HepG2 (cell line): ENCODE data around the gene AP1G1. TPM values are rescaled to one million over a fixed set of nuclear protein-coding genes. Genes with fewer than 3 reads are reported as not detected.
A peak's percentile ranks its signal among the peaks of the same experiment; 100 is the strongest.

Source experiments
- ARID2 ChIP-seq: sonication (generic); formaldehyde crosslinking; IDR thresholded peaks from 2 replicates; pipeline ENCODE4 v1.8.1; 2022; ENCODE audit warnings: mild to moderate bottlenecking, missing genetic modification reagents, borderline replicate concordance
- CCDC6 ChIP-seq: sonication (generic); formaldehyde crosslinking; IDR thresholded peaks from 2 replicates; pipeline ENCODE4 v1.8.1; 2022; ENCODE audit warnings: mild to moderate bottlenecking, missing genetic modification reagents, moderate library complexity
- CREBL2 ChIP-seq: sonication (generic); formaldehyde crosslinking; IDR thresholded peaks from 2 replicates; pipeline ENCODE4 v1.8.1; 2023; ENCODE audit warnings: missing genetic modification reagents, mild to moderate bottlenecking, borderline replicate concordance
- DZIP1 ChIP-seq: sonication (generic); formaldehyde crosslinking; IDR thresholded peaks from 2 replicates; pipeline ENCODE4 v1.5.0; 2020; ENCODE audit warnings: mild to moderate bottlenecking, missing genetic modification reagents
- NR2C2 ChIP-seq: sonication (generic); formaldehyde crosslinking; IDR thresholded peaks from 2 replicates; pipeline ENCODE4 v1.4.0; 2020; ENCODE audit warnings: missing genetic modification reagents, mild to moderate bottlenecking, moderate library complexity, borderline replicate concordance
- RBAK ChIP-seq: sonication (generic); formaldehyde crosslinking; IDR thresholded peaks from 2 replicates; pipeline ENCODE4 v1.5.1; 2020; ENCODE audit warnings: mild to moderate bottlenecking, missing genetic modification reagents
- RCOR2 ChIP-seq: IDR thresholded peaks from 2 replicates; pipeline ENCODE4 v1.6.1; 2016; ENCODE audit warnings: missing biosample characterization, missing genetic modification reagents
- SAFB2 ChIP-seq: sonication (generic); formaldehyde crosslinking; IDR thresholded peaks from 2 replicates; pipeline ENCODE4 v1.5.1; 2020; ENCODE audit warnings: missing genetic modification reagents, low read depth, mild to moderate bottlenecking, borderline replicate concordance
- SMARCC2 ChIP-seq: fragments of 450-650 bp; IDR thresholded peaks from 2 replicates; pipeline ENCODE4 v1.6.1; 2017; ENCODE audit warnings: antibody characterized with exemption, mild to moderate bottlenecking
- SP5 ChIP-seq: IDR thresholded peaks from 2 replicates; pipeline ENCODE4 v1.6.1; 2016; ENCODE audit warnings: low read depth, borderline replicate concordance
- TCF12 ChIP-seq, 2 experiments: fragments of 450-650 bp in 1 of 2; sonication (generic) in 1 of 2; formaldehyde crosslinking in 1 of 2; IDR thresholded peaks; 2 replicates each; pipeline versions ENCODE4 v1.6.1 to v1.8.0; 2017 to 2022; ENCODE audit warnings: antibody characterized with exemption in 1 of 2, mild to moderate bottlenecking in 1 of 2, missing genetic modification reagents in 1 of 2, moderate library complexity in 1 of 2
- THAP8 ChIP-seq: sonication (generic); formaldehyde crosslinking; IDR thresholded peaks from 2 replicates; pipeline ENCODE4 v1.5.1; 2020; ENCODE audit warnings: missing genetic modification reagents, mild to moderate bottlenecking, borderline replicate concordance
- ZFYVE20 ChIP-seq: sonication (generic); formaldehyde crosslinking; IDR thresholded peaks from 2 replicates; pipeline ENCODE4 v1.8.0; 2023; ENCODE audit warnings: low read depth, mild to moderate bottlenecking, moderate library complexity, missing genetic modification reagents, borderline replicate concordance
- ZMYM4 ChIP-seq: sonication (generic); formaldehyde crosslinking; IDR thresholded peaks from 2 replicates; pipeline ENCODE4 v1.8.1; 2023; ENCODE audit warnings: mild to moderate bottlenecking, missing genetic modification reagents
- ZNF350 ChIP-seq: sonication (generic); formaldehyde crosslinking; IDR thresholded peaks from 2 replicates; pipeline ENCODE4 v1.4.0; 2020; ENCODE audit warnings: mild to moderate bottlenecking, low read depth, missing genetic modification reagents, borderline replicate concordance
- ZNF766 ChIP-seq: sonication (generic); formaldehyde crosslinking; IDR thresholded peaks from 2 replicates; pipeline ENCODE4 v1.5.0; 2020; ENCODE audit warnings: missing genetic modification reagents, borderline replicate concordance
- ZNF775 ChIP-seq: sonication (generic); formaldehyde crosslinking; IDR thresholded peaks from 2 replicates; pipeline ENCODE4 v1.4.0; 2020; ENCODE audit warnings: missing genetic modification reagents, mild to moderate bottlenecking, moderate library complexity, borderline replicate concordance
- ZNF780A ChIP-seq: sonication (generic); formaldehyde crosslinking; IDR thresholded peaks from 2 replicates; pipeline ENCODE4 v1.8.0; 2022; ENCODE audit warnings: mild to moderate bottlenecking, missing genetic modification reagents, moderate library complexity
- ZNF781 ChIP-seq: sonication (generic); formaldehyde crosslinking; IDR thresholded peaks from 2 replicates; pipeline ENCODE4 v1.5.1; 2020; ENCODE audit warnings: borderline replicate concordance, mild to moderate bottlenecking, missing genetic modification reagents; ENCODE audit errors: not compliant biosample characterization
- polyA plus RNA-seq, 8 experiments: library from polyadenylated mRNA; depleted of rRNA in 3 of 8; stranded (reverse) in 7 of 8; unstranded in 1 of 8; fragments of >200 nt; fragmentation: Illumina TruSeq in 4 of 8; extraction: Trizol in 4 of 8; gene quantifications; 2 replicates each; pipeline versions ENCODE4 v1.2.1 to v1.2.3, GENCODE V29; 2011 to 2016; ENCODE audit warnings: low read depth in 4 of 8, missing spikeins in 1 of 8, mixed read lengths in 1 of 8; ENCODE audit not compliant: insufficient read depth in 1 of 8
- total RNA-seq, 5 experiments: library from RNA; depleted of rRNA; stranded (reverse); fragments of >200 nt; fragmentation: Illumina TruSeq; extraction: Trizol; gene quantifications; 2 replicates each; pipeline ENCODE4 v1.2.3, GENCODE V29; 2016; ENCODE audit warnings: low read depth in 1 of 5
- TF ChIP-seq, protein P1 (sequence below): IDR thresholded peaks from 2 replicates; pipeline ENCODE4 v1.6.1; 2012; ENCODE audit warnings: low read depth, low read length, improper control_type of control experiment
- TF ChIP-seq, protein P2 (sequence below): sonication (generic); formaldehyde crosslinking; IDR thresholded peaks from 2 replicates; pipeline ENCODE4 v1.4.0; 2020; ENCODE audit warnings: mild to moderate bottlenecking, missing genetic modification reagents

AP1G1 gene
- total and polyA plus RNA-seq, 2 of the 13 experiments (the other 11 are each of a cell fraction or from before 2014, with no cell fraction given): 62.2 to 66.2 TPM

- peak; percentile 11; the same call in 1 of the 2 replicates for TF ChIP-seq SAFB2 (CRISPR knock-in tag)
- no peak for TF ChIP-seq SMARCC2
- TF ChIP-seq ZNF781 (CRISPR knock-in tag): peak; percentile 35
- TF ChIP-seq RBAK: no peak
- TF ChIP-seq ZNF766 (CRISPR knock-in tag): peak; percentile 46; the same call in 1 of the 2 replicates
- TF ChIP-seq NR2C2 (CRISPR knock-in tag): no peak
- no peak for TF ChIP-seq CREBL2 (CRISPR knock-in tag)
- no peak for TF ChIP-seq ZNF780A
- TF ChIP-seq DZIP1 (CRISPR knock-in tag): no peak
- TF ChIP-seq, protein P1, sequence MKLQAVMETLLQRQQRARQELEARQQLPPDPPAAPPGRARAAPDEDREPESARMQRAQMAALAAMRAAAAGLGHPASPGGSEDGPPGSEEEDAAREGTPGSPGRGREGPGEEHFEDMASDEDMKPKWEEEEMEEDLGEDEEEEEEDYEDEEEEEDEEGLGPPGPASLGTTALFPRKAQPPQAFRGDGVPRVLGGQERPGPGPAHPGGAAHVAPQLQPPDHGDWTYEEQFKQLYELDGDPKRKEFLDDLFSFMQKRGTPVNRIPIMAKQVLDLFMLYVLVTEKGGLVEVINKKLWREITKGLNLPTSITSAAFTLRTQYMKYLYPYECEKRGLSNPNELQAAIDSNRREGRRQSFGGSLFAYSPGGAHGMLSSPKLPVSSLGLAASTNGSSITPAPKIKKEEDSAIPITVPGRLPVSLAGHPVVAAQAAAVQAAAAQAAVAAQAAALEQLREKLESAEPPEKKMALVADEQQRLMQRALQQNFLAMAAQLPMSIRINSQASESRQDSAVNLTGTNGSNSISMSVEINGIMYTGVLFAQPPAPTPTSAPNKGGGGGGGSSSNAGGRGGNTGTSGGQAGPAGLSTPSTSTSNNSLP: no peak
- no peak for TF ChIP-seq ARID2
- TF ChIP-seq ZNF775 (CRISPR knock-in tag): no peak
- no peak for TF ChIP-seq RCOR2
- no peak for TF ChIP-seq TCF12 (IDR thresholded peaks at IDR 0.05)
- TF ChIP-seq TCF12 (CRISPR knock-in tag; IDR thresholded peaks at IDR 0.05): no peak
- TF ChIP-seq ZMYM4 (CRISPR knock-in tag): no peak
- no peak for TF ChIP-seq THAP8 (CRISPR knock-in tag)
- no peak; the same call in none of the 2 replicates for TF ChIP-seq CCDC6 (CRISPR knock-in tag)
- TF ChIP-seq, protein P2, sequence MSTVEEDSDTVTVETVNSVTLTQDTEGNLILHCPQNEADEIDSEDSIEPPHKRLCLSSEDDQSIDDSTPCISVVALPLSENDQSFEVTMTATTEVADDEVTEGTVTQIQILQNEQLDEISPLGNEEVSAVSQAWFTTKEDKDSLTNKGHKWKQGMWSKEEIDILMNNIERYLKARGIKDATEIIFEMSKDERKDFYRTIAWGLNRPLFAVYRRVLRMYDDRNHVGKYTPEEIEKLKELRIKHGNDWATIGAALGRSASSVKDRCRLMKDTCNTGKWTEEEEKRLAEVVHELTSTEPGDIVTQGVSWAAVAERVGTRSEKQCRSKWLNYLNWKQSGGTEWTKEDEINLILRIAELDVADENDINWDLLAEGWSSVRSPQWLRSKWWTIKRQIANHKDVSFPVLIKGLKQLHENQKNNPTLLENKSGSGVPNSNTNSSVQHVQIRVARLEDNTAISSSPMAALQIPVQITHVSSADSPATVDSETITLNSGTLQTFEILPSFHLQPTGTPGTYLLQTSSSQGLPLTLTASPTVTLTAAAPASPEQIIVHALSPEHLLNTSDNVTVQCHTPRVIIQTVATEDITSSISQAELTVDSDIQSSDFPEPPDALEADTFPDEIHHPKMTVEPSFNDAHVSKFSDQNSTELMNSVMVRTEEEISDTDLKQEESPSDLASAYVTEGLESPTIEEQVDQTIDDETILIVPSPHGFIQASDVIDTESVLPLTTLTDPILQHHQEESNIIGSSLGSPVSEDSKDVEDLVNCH (CRISPR knock-in tag): no peak
- TF ChIP-seq SP5 (CRISPR knock-in tag): no peak
- TF ChIP-seq ZNF350 (CRISPR knock-in tag): 0 out of 2 replicates have a peak, but pooled peaks have one; percentile 29
- no peak for TF ChIP-seq ZFYVE20 (CRISPR knock-in tag)
Observed at GRCh38 chr16:71723537-71724319, 84.9 kb downstream of the AP1G1 start (continued).
